Stimulated activated CD8-positive, alpha-beta memory T cell treated with anti-CD3 and anti-CD28 coated beads, Interleukin-15, amount 100 ng/mL, for 1 hour (primary cell): ENCODE measurements around the gene SAA4.
"Not testable (repeated sequence)": the region's sequence is repeated elsewhere in the genome, so short reads cannot be mapped to it uniquely, and the experiment has no call there.

Experiments
- DNase-seq: peaks from one replicate; pipeline ENCODE4 v3.0.0-alpha.2; 2020; ENCODE audit warnings: low read depth

SAA4 gene

GRCh38 chr11:18246379-18247190 is 10.0 kb upstream of the SAA4 start:
- not testable (repeated sequence) for DNase-seq

- no peak for DNase-seq
Observed at GRCh38 chr11:18245396-18245795, 8.8 kb upstream of the SAA4 start.

GRCh38 chr11:18243783-18244362 is 7.3 kb upstream of the SAA4 start:
- DNase-seq, result peak; percentile 21

- DNase-seq, result no peak
Observed at GRCh38 chr11:18239655-18240054, 3.1 kb upstream of the SAA4 start.

- no peak for DNase-seq
Observed at GRCh38 chr11:18235394-18236334, 938 bp downstream of the SAA4 start.

GRCh38 chr11:18233912-18234311 is 2.7 kb downstream of the SAA4 start:
- no peak for DNase-seq

- DNase-seq, result no peak
Observed at GRCh38 chr11:18230859-18231258, 5.7 kb downstream of the SAA4 start.

GRCh38 chr11:18229501-18229900 is 7.1 kb downstream of the SAA4 start:
- DNase-seq, result no peak

GRCh38 chr11:18225913-18226312 is 10.7 kb downstream of the SAA4 start:
- DNase-seq, result no peak

GRCh38 chr11:18223591-18224387 is 12.8 kb downstream of the SAA4 start:
- DNase-seq, result no peak

- no peak for DNase-seq
Observed at GRCh38 chr11:18222814-18223421, 13.7 kb downstream of the SAA4 start.

- DNase-seq, result no peak
Observed at GRCh38 chr11:18221274-18221876, 15.2 kb downstream of the SAA4 start.

GRCh38 chr11:18209058-18209457 is 27.5 kb downstream of the SAA4 start:
- DNase-seq, result no peak

GRCh38 chr11:18204771-18205170 is 31.8 kb downstream of the SAA4 start:
- no peak for DNase-seq

GRCh38 chr11:18204220-18204619 is 32.4 kb downstream of the SAA4 start:
- DNase-seq, result no peak

GRCh38 chr11:18203723-18204122 is 32.9 kb downstream of the SAA4 start:
- DNase-seq, result no peak

- not testable (repeated sequence) for DNase-seq
Observed at GRCh38 chr11:18197738-18198137, 38.9 kb downstream of the SAA4 start.

GRCh38 chr11:18196532-18196931 is 40.1 kb downstream of the SAA4 start:
- no peak for DNase-seq

GRCh38 chr11:18193010-18193409 is 43.6 kb downstream of the SAA4 start:
- DNase-seq, result no peak

- no peak for DNase-seq
Observed at GRCh38 chr11:18191376-18191775, 45.2 kb downstream of the SAA4 start.
